Body of pancreas (tissue), 4 donors: ENCODE measurements around the gene SLAMF9. TPM values are rescaled to one million over a fixed set of nuclear protein-coding genes. Genes with fewer than 3 reads are reported as not detected.

ENCODE experiments used
- ATAC-seq: fragments of 150-250 bp; one replicate; pipeline ENCODE4 v1.9.1; 2016
- DNase-seq, 4 donors: peaks; one replicate each; pipeline ENCODE4 v3.0.0-alpha.2; 2019
- H3K27ac ChIP-seq, 4 donors: fragments of 200-600 bp; sonication (generic); 1 replicate in 3 of 4; 2 replicates in 1 of 4; pipeline versions ENCODE4 v1.5.1 to v1.6.1; 2016 to 2019; ENCODE audit warnings: mild to moderate bottlenecking in 1 of 4, mixed read lengths in 1 of 4, moderate library complexity in 1 of 4
- H3K27me3 ChIP-seq, 2 donors: fragments of 200-600 bp; sonication (generic); one replicate each; pipeline ENCODE4 v1.6.0; 2016; ENCODE audit warnings: mild to moderate bottlenecking in 1 of 2
- H3K36me3 ChIP-seq, 2 donors: fragments of 200-600 bp; sonication (generic); replicated peaks in 1 of 2; 2 replicates each; pipeline ENCODE4 v1.5.1; 2016; ENCODE audit warnings: low read depth in 2 of 2; ENCODE audit not compliant: insufficient read depth in 1 of 2
- H3K4me1 ChIP-seq: fragments of 200-600 bp; sonication (generic); one replicate; pipeline ENCODE4 v1.6.0; 2016
- H3K4me3 ChIP-seq, 2 donors: fragments of 200-600 bp; sonication (generic); 1 replicate in 1 of 2; 2 replicates in 1 of 2; pipeline ENCODE4 v1.5.1; 2016 to 2019
- H3K9me3 ChIP-seq, 3 donors: fragments of 200-600 bp; sonication (generic); 1 replicate in 2 of 3; 2 replicates in 1 of 3; pipeline ENCODE4 v1.5.1; 2016
- POLR2A ChIP-seq, 3 donors: fragments of 450-650 bp; IDR thresholded peaks; one replicate each; pipeline ENCODE4 v1.6.1; 2016; ENCODE audit warnings: antibody characterized with exemption in 3 of 3, mild to moderate bottlenecking in 2 of 3
- WGBS, 2 donors: methylation state at CpG; one replicate each; pipeline ENCODE4 v1.1.5; 2017; 5-methylcytosine and 5-hydroxymethylcytosine counted together
- intact Hi-C: fragments of 100-400 bp; cut with DNase I; formaldehyde crosslinking; loops from one replicate; pipeline ENCODE4 v1.15.1; 2023
- total RNA-seq, 2 donors: library from RNA; depleted of rRNA; stranded (reverse); fragments of >200 nt; gene quantifications; one replicate each; pipeline ENCODE4 v1.1.0, GENCODE V29; 2016
- TF ChIP-seq, protein P1 (sequence below), 7 experiments: fragments of 450-650 bp in 4 of 7; fragments of 200-600 bp in 3 of 7; sonication (generic) in 3 of 7; IDR thresholded peaks; one replicate each; pipeline ENCODE4 v1.5.1; 2016 to 2019; ENCODE audit warnings: antibody characterized with exemption in 7 of 7

The SLAMF9 gene
- total RNA-seq, 2 donors from 2014 or later, result not detected

DNA sequence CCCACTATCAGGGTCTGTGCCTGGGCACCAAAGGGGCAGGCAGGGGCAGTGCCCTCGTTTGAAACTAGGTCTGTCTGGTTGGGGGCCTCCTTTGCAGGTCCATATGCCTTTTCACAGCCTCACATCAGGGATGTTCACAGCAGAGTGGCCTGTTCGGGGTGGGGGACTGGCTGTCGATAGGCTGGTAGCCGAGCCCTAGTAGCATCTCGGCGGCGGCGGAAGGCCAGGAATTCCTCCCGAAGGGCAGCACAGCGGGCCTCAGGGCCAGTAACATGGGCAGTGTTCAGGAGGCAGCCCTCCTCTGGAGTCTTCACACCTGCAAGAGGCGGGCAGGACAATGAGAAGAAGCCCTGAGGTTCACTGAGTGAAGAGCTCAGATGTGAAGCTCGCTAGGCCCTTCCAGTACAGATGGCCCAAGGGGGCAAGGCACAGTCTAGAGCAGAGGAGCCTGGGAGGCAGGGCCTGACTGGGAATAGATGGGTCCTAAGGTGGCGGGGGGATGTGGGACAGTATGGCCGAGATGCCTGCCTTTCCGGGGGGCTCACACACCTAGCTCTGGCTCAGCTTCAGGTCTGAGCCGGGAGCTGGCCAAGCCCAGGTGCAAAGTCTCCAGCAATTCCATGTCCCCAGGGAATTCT is 26.7 kb downstream of the SLAMF9 start:
- no peaks in the 10 kb centered on the region for H3K27me3 ChIP-seq
- H3K4me1 ChIP-seq, result peaks cover 53% of the 10 kb centered on the region
- 85 to 89% methylated on average over 15 to 16 of the region's 16 CpGs for WGBS, 2 donors
- intact Hi-C loops, result no loop called here
- ATAC-seq (no peak), DNase-seq (no peak)
- no peak for TF ChIP-seq POLR2A (IDR thresholded peaks at IDR 0.05)
- TF ChIP-seq, protein P1, sequence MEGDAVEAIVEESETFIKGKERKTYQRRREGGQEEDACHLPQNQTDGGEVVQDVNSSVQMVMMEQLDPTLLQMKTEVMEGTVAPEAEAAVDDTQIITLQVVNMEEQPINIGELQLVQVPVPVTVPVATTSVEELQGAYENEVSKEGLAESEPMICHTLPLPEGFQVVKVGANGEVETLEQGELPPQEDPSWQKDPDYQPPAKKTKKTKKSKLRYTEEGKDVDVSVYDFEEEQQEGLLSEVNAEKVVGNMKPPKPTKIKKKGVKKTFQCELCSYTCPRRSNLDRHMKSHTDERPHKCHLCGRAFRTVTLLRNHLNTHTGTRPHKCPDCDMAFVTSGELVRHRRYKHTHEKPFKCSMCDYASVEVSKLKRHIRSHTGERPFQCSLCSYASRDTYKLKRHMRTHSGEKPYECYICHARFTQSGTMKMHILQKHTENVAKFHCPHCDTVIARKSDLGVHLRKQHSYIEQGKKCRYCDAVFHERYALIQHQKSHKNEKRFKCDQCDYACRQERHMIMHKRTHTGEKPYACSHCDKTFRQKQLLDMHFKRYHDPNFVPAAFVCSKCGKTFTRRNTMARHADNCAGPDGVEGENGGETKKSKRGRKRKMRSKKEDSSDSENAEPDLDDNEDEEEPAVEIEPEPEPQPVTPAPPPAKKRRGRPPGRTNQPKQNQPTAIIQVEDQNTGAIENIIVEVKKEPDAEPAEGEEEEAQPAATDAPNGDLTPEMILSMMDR (IDR thresholded peaks at IDR 0.05), result no peak
- no peak overlapping the region for H3K4me3 ChIP-seq
- no peaks in the 10 kb centered on the region for H3K9me3 ChIP-seq
- H3K27ac ChIP-seq, result peak overlapping the region in 1 of 4 donors; percentile 94
- no peaks in the 10 kb centered on the region for H3K36me3 ChIP-seq

DNA sequence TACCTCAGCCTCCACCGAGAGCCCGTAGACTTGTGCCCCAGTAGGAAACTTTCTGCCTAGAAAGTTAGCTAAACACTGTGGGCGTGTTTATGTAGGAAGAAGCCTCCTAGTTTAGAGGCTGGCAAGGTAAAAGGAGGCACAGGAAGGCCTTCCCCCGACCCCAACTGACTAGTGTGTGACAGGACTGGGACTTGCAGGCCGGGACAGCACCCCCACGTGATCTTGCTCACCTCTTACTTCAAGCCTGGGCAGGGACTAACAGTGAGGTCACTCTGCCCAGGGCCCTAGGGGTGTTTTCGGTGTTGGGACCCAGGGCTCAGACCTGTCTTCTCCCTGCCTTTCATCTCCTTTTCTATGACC is 28.3 kb downstream of the SLAMF9 start:
- peak; percentile 56 to 62 (median 61) for DNase-seq
- intact Hi-C loops, result no loop called here
- no peak for ATAC-seq
- Histone ChIP-seq H3K27ac (peak overlapping the region; percentile 94 to 99 (median 97)), H3K4me1 (peaks cover 67% of the 10 kb centered on the region), H3K4me3 (peak overlapping the region; percentile 49 to 54), H3K9me3 (no peaks in the 10 kb centered on the region), H3K36me3 (no peaks in the 10 kb centered on the region), H3K27me3 (no peaks in the 10 kb centered on the region)
- TF ChIP-seq, protein P1 (IDR thresholded peaks at IDR 0.05), result no peak
- no peak for TF ChIP-seq POLR2A (IDR thresholded peaks at IDR 0.05)
- 6 to 10% methylated on average over 5 to 7 of the region's 7 CpGs for WGBS, 2 donors

DNA sequence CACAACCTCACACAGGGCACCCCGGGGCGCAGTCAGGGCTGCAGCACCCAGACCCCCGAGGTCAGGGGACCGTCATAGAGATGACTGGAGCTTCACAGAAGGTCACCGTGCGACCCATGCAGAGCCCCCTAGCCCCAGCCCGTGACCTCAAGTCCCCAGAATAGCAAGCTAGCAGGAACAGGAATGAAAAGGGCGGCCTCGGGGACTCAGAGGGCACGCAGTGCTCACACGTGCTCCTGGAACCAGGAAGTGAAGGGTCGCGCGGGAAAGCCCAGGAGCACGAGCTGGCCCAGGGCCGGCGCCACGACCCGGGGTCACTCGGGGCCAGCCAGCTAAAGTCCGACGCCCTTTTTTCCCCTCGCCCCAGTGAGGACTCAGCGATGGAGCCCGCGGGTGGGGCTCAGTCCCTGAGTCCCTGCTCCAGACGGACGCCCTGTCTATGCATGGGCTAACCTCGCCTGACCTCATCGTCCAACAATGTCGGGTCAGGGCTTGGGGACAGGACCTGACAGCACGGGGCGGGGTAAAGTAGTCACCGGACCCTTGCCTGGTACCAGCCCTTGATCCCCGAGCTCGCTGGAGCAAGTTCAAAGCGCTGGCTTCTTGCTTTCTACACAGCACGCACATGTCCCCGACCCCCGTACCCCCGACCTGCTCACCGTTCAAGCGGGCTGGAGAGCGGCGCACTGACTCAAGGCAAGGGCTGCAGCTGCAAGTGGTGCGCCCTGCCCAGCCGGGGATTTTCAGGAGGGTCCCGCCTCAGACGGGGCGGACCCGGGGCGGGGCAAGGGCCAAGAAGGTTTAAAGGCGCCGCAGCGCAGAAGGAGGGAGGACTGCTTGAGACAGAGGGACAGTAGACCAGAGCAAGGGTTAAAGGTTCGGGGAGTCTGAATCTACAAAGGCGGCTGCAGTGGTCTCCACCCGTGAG is 29.0 kb downstream of the SLAMF9 start, which contains the start of gene TAGLN2:
TSS of gene TAGLN2 (minus strand) at position 717 of the 928 bp plus-strand sequence. CDS start 4,998 bp downstream, outside the sequence.
- intact Hi-C loops, result no loop called here
- WGBS, 2 donors, result 0% methylated on average over 35 to 57 of the region's 58 CpGs
- H3K4me3 ChIP-seq, result peak within 1 kb of the TSS; percentile 49 to 54

DNA sequence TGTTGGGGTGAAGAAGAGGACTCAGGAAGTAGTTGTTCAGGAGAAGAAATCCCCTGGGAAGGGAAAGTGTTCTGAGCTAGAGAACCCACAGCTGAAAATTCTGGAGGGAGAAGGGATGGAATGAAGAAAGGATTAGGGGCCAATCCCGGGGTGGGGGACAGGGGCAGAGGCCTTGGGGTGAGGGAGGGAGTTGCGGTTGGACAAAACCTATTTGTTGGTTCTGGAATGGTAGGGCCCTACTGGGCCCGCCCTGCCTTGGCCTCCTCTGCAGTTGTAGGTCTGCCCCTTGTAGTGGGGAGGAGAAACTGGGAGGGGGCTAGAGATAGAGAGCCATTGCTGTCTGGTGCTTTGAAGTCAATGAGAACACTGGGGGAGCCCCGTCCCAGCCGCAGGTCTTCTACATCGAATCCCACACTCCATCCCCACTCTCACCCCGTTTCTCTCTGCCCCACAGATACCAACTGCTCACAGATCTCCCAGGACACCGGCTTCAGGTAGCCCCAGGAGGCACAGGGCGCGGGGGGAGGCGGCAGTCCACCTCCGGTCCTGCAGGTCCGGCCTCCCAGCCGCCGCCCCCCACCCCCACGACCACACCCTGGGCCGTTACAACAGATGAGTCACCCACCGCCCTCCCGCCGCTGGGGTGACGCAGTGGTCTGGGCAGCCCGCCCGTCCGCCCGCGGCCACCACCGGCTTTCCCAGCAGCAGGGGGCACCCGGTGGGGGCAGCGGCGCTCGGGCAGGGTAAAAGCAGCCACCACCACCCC is 29.8 kb downstream of the SLAMF9 start:
- Histone ChIP-seq H3K36me3 (peaks cover 0 to 8% of the 10 kb centered on the region in 2 donors), H3K27ac (peak overlapping the region; percentile 94 to 99 (median 97)), H3K4me3 (peak overlapping the region; percentile 49 to 54), H3K27me3 (no peaks in the 10 kb centered on the region), H3K9me3 (no peaks in the 10 kb centered on the region), H3K4me1 (peaks cover 60% of the 10 kb centered on the region)
- ATAC-seq, result peak; percentile 68
- TF ChIP-seq, protein P1 (IDR thresholded peaks at IDR 0.05), result peak in 3 of 7 experiments; percentile 12 to 20 (median 15)
- TF ChIP-seq POLR2A (IDR thresholded peaks at IDR 0.05), result peak in 1 of 3 donors; percentile 71
- intact Hi-C loops, result no loop called here
- DNase-seq, result peak; percentile 91 to 96 (median 92)
- WGBS, 2 donors, result 1 to 5% methylated on average over 7 to 29 of the region's 31 CpGs

More for the DNA sequence above, 29.0 kb downstream of the SLAMF9 start, which contains the start of gene TAGLN2:
- H3K27me3 ChIP-seq, result no peaks in the 10 kb centered on the region
- H3K36me3 ChIP-seq, result peaks cover 0 to 1% of the 10 kb centered on the region in 2 donors
- peaks cover 67% of the 10 kb centered on the region for H3K4me1 ChIP-seq
- ATAC-seq, result peak; percentile 62
- no peaks in the 10 kb centered on the region for H3K9me3 ChIP-seq
- peak within 1 kb of the TSS; percentile 94 to 99 (median 97) for H3K27ac ChIP-seq
- peak; percentile 91 to 92 (median 92) for DNase-seq
- TF ChIP-seq, protein P1 (IDR thresholded peaks at IDR 0.05), result peak in 1 of 7 experiments; percentile 15
- peak; percentile 97 to 99 (median 99) for TF ChIP-seq POLR2A (IDR thresholded peaks at IDR 0.05)
